Measurements from ENCODE around the gene WBP4.
"Not testable (repeated sequence)": the region's sequence is repeated elsewhere in the genome, so short reads cannot be mapped to it uniquely, and the experiment has no call there.

Gene WBP4

DNA sequence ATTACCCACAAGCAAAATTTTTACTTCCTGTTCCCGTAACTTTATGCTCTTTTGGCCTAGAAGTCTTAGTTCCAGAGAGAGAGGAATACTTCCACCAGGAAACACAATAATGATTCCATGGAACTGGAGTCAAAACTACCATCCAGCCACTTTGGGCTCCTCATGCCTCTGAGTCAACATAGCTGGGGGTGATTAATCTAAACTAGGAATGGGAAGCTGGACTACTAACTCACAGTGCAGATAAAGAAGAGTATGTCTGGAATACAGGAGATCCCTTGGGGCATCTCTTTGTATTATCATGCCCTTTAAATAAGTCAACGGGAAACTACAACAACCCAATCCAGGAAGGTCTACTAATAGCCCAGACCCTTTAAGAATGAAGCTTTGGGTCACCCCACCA, 33.3 kb upstream of the WBP4 start:
- Histone ChIP-seq H3K36me3 (ENCODE audit: control insufficient read depth, insufficient read depth, low read length) (no peaks in the 10 kb centered on the region), H3K27ac (ENCODE audit: low read depth, low read length) (no peak overlapping the region), H3K27me3 (ENCODE audit: control insufficient read depth, insufficient read depth, low read length) (no peaks in the 10 kb centered on the region), H3K9ac (ENCODE audit: low read length) (no peak overlapping the region), H3K4me1 (ENCODE audit: control insufficient read depth, insufficient read depth, low read length) (no peaks in the 10 kb centered on the region), H3K4me3 (ENCODE audit: low read length) (no peak overlapping the region)

DNA sequence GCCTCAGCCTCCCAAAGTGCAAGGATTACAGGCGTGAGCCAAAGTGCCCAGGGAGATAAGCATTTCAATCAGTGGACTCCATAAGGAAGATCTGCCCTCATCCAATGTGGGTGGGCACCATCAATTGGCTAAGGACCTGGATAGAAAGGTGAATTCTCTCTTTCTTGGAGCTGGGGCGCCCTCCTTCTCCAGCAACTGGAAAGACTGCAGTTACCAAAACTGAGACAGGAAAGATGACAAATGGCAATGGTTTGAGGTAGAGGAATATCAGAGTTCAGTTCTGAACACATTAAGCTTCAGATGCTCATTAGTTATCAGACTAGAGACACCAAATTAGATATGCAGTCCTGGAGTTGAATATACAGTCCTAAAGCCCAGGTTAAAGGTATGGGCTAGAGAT, 31.7 kb upstream of the WBP4 start:
- Histone ChIP-seq H3K4me3 (ENCODE audit: low read length) (no peak overlapping the region), H3K27me3 (ENCODE audit: control insufficient read depth, insufficient read depth, low read length) (no peaks in the 10 kb centered on the region), H3K27ac (ENCODE audit: low read depth, low read length) (no peak overlapping the region), H3K4me1 (ENCODE audit: control insufficient read depth, insufficient read depth, low read length) (no peaks in the 10 kb centered on the region), H3K9ac (ENCODE audit: low read length) (no peak overlapping the region), H3K36me3 (ENCODE audit: control insufficient read depth, insufficient read depth, low read length) (no peaks in the 10 kb centered on the region)

DNA sequence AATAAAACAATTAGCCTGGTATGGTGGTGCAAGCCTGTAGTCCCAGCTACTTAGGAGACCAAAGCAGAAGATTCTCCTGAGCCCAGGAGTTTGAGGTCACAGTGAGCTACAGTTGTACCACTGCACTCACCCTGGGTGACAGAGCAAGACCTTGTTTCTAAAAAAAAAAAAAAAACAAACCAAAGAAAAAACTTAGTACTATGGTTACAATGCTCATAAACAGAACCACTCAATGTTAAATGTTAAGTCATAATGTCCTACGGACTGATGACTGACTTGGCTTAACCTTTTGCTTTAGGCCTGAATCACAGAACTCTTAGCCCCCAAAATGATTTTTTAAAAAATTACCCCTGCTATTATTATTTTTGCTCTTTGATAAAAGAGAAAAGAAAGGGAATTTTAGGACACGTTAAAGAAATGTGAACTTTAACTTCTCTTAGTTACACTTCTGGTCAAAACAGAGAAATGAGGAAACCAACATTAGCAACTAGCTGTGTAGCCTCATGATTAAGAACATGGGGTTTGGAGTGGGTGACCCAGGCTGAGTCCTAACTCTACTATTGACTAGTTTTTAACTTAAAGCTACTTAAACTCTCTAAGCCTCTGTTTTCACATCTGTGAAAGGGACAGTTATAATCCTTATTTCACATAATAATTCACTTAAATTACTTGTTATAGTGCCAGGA, 28.5 kb upstream of the WBP4 start:
- Histone ChIP-seq H3K27me3 (ENCODE audit: control insufficient read depth, insufficient read depth, low read length) (no peaks in the 10 kb centered on the region), H3K27ac (ENCODE audit: low read depth, low read length) (no peak overlapping the region), H3K4me1 (ENCODE audit: control insufficient read depth, insufficient read depth, low read length) (no peaks in the 10 kb centered on the region), H3K36me3 (ENCODE audit: control insufficient read depth, insufficient read depth, low read length) (no peaks in the 10 kb centered on the region), H3K9ac (ENCODE audit: low read length) (no peak overlapping the region), H3K4me3 (ENCODE audit: low read length) (no peak overlapping the region)

DNA sequence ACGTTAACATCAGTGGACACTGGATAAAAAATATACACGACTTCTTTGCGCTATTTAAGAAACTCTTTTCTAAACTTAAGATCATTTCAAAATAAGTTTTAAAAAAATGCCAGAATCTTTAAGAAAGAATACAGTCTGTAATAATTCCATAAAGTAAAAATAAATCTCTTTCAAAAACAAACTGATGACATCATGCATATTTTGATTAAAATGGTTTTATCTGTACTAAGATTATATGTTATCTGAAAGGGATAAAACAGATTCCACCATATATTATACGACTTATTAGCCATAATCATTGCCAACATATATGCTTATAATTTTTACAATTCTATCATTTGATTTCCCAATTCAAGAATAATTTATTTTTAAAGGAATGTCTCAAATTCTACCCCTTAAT, 26.9 kb upstream of the WBP4 start:
- Histone ChIP-seq H3K4me3 (ENCODE audit: low read length) (no peak overlapping the region), H3K27ac (ENCODE audit: low read depth, low read length) (no peak overlapping the region), H3K27me3 (ENCODE audit: control insufficient read depth, insufficient read depth, low read length) (no peaks in the 10 kb centered on the region), H3K4me1 (ENCODE audit: control insufficient read depth, insufficient read depth, low read length) (no peaks in the 10 kb centered on the region), H3K36me3 (ENCODE audit: control insufficient read depth, insufficient read depth, low read length) (no peaks in the 10 kb centered on the region), H3K9ac (ENCODE audit: low read length) (no peak overlapping the region)

DNA sequence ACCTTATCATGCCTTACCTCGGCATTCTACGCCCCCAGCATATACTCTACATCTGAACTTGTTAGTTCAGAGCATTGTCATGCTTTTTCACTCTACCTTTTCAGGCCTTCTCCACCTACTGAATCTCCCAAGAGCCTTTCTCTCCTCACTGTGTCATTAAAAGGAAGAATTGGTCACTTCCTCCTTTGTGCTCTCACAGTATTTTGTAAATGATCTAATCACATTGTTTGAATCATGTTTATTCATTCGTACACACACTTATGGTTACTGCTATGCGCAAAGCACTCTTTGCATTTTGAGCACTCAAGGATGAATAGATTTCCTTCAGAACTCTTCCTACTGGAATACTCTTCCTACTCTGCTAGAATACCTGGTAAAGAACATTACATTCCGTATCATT, 26.4 kb upstream of the WBP4 start:
- Histone ChIP-seq H3K27me3 (ENCODE audit: control insufficient read depth, insufficient read depth, low read length) (no peaks in the 10 kb centered on the region), H3K9ac (ENCODE audit: low read length) (no peak overlapping the region), H3K27ac (ENCODE audit: low read depth, low read length) (no peak overlapping the region), H3K4me1 (ENCODE audit: control insufficient read depth, insufficient read depth, low read length) (no peaks in the 10 kb centered on the region), H3K4me3 (ENCODE audit: low read length) (no peak overlapping the region), H3K36me3 (ENCODE audit: control insufficient read depth, insufficient read depth, low read length) (no peaks in the 10 kb centered on the region)

DNA sequence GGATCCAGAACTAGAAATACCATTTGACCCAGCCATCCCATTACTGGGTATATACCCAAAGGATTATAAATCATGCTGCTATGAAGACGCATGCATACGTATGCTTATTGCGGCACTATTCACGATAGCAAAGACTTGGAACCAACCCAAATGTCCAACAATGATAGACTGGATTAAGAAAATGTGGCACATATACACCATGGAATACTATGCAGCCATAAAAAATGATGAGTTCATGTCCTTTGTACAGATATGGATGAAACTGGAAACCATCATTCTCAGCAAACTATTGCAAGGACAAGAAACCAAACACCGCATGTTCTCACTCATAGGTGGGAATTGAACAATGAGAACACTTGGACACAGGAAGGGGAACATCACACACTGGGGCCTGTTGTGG, 24.8 kb upstream of the WBP4 start:
- not testable (repeated sequence) for H3K27ac ChIP-seq (ENCODE audit: low read depth, low read length); H3K4me3 ChIP-seq (ENCODE audit: low read length); H3K27me3 ChIP-seq (ENCODE audit: control insufficient read depth, insufficient read depth, low read length); H3K9ac ChIP-seq (ENCODE audit: low read length); H3K36me3 ChIP-seq (ENCODE audit: control insufficient read depth, insufficient read depth, low read length); H3K4me1 ChIP-seq (ENCODE audit: control insufficient read depth, insufficient read depth, low read length)

DNA sequence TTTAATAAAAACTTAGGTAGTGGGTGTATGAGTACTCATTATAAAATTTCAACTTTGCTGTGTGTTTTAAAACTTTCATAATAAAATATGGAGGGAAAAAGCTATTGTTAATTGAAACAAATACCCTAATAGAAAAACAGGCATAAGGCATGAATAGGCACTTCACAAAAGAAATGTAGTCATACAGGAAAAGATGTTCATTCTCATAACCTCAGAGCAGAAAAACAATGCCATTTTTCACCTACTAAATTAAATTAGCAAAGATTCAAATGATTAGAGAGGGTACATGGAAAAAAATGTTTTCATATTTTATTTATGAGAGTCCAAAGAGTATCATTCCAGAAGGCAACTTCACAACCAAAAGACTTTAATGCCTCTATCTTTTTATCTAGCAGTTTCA, 21.6 kb upstream of the WBP4 start:
- Histone ChIP-seq H3K4me1 (ENCODE audit: control insufficient read depth, insufficient read depth, low read length) (no peaks in the 10 kb centered on the region), H3K9ac (ENCODE audit: low read length) (no peak overlapping the region), H3K36me3 (ENCODE audit: control insufficient read depth, insufficient read depth, low read length) (no peaks in the 10 kb centered on the region), H3K27ac (ENCODE audit: low read depth, low read length) (no peak overlapping the region), H3K27me3 (ENCODE audit: control insufficient read depth, insufficient read depth, low read length) (no peaks in the 10 kb centered on the region), H3K4me3 (ENCODE audit: low read length) (no peak overlapping the region)

DNA sequence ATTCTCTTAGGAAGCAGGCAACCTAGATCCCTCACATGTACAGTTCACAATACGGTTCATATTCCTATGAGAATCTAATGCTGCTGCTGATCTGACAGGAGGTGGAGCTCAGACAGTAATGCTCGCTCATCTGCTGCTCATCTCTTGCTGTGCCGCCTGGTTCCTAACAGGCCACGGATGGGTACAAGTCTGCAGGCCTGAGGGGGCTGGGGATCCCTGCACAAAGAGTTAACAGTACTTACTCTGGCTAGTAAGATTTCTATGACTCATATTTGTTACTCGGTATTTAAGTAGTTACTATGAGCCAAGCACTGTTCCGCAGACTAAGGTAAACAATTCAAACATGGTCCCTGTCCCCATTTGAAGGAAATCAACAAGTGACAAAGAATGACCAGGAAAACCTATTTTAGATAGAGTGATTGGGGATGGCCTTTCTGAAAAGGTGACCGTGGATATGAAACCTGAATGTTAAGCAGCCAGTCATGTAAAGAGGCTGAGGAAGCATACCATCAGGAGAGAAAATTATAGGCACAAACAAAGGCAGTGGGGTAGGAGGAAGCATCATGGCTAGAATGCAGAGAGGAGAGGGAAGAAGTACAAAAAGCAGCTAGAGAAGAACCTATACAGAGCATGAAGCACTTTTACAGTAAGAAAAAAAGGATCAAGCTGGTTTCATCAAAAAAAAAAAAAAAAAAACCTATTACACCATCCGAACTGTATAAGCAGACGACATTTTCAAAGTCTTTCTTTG, 20.6 kb upstream of the WBP4 start:
- Histone ChIP-seq H3K36me3 (ENCODE audit: control insufficient read depth, insufficient read depth, low read length) (no peaks in the 10 kb centered on the region), H3K27ac (ENCODE audit: low read depth, low read length) (no peak overlapping the region), H3K4me1 (ENCODE audit: control insufficient read depth, insufficient read depth, low read length) (no peaks in the 10 kb centered on the region), H3K9ac (ENCODE audit: low read length) (no peak overlapping the region), H3K4me3 (ENCODE audit: low read length) (no peak overlapping the region), H3K27me3 (ENCODE audit: control insufficient read depth, insufficient read depth, low read length) (no peaks in the 10 kb centered on the region)

DNA sequence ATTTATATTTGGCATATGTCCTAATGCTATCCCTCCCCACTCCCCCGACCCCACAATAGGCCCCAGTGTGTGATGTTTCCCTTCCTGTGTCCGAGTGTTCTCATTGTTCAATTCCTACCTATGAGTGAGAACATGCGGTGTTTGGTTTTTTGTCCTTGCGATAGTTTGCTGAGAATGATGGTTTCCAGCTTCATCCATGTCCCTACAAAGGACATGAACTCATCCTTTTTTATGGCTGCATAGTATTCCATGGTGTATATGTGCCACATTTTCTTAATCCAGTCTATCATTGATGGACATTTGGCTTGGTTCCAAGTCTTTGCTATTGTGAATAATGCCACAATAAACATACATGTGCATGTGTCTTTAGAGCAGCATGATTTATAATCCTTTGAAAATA, 18.9 kb upstream of the WBP4 start:
- H3K27me3 ChIP-seq (ENCODE audit: control insufficient read depth, insufficient read depth, low read length); H3K9ac ChIP-seq (ENCODE audit: low read length); H3K4me1 ChIP-seq (ENCODE audit: control insufficient read depth, insufficient read depth, low read length); H3K4me3 ChIP-seq (ENCODE audit: low read length); H3K36me3 ChIP-seq (ENCODE audit: control insufficient read depth, insufficient read depth, low read length); H3K27ac ChIP-seq (ENCODE audit: low read depth, low read length): not testable (repeated sequence)

DNA sequence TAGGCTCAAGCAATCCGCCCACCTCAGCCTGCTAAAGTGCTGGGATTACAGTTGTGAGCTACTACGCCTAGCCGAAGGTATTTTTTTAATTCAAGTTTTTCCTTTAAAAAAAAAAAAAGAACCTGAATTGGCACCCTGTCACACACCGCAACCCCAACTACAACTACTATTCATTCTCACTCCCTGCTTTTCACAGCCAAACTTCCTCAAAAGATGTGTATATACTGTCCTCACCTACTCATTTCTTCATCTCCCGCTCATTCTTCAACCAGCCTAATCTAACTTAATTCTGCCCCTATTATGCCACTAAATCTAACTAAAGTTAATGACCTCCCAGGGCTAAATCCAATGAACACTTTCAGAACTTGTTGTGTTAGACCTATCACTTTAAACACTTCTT, 12.7 kb upstream of the WBP4 start:
- Histone ChIP-seq H3K4me1 (ENCODE audit: control insufficient read depth, insufficient read depth, low read length) (peaks cover 2% of the 10 kb centered on the region), H3K9ac (ENCODE audit: low read length) (no peak overlapping the region), H3K27ac (ENCODE audit: low read depth, low read length) (no peak overlapping the region), H3K4me3 (ENCODE audit: low read length) (no peak overlapping the region), H3K27me3 (ENCODE audit: control insufficient read depth, insufficient read depth, low read length) (no peaks in the 10 kb centered on the region), H3K36me3 (ENCODE audit: control insufficient read depth, insufficient read depth, low read length) (no peaks in the 10 kb centered on the region)

DNA sequence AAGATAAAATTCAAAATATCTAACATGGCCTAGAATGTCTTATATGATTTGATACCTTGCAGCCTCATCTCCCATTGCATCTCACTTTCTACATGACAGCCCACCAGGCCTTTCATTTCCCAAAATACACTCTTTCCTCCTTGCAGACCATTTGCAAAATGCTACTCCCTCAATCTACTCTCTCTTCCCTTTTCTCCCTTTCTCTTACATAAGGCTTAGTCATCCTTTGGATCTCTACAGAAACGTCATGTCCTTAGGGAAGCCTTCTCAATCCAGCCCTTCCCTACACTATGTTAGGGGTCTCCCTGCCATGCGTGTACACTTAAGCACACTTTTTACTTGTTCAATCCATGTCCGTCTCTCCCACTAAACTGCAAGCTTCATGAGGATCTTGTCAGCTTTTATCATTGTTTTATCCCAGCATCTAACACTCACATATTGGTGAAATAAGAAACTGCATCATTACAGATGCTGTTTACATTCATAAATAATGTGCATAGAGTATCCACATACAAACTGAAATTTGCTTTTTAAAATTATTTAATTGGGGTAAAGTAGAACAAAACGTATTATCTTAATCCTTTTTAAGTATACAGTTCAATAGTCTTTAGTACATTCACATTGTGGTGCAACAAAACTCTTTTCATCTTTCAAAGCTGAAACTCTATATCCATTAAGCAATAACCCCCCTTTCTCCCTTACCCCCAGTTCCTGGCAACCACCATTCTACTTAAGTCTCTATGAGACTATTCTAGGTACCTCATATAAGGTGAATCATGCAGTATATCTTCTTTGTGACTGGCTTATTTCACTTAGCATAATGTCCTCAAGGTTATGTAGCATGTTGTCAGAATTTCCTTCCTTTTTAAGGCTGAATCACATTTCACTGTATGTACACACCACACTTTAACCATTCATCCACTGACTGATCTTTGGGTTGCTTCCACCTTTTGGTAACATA, 11.5 kb upstream of the WBP4 start:
- H3K36me3 ChIP-seq (ENCODE audit: control insufficient read depth, insufficient read depth, low read length), result no peaks in the 10 kb centered on the region
- H3K9ac ChIP-seq (ENCODE audit: low read length), result no peak overlapping the region
- H3K27me3 ChIP-seq (ENCODE audit: control insufficient read depth, insufficient read depth, low read length), result no peaks in the 10 kb centered on the region
- no peak overlapping the region for H3K27ac ChIP-seq (ENCODE audit: low read depth, low read length)
- H3K4me1 ChIP-seq (ENCODE audit: control insufficient read depth, insufficient read depth, low read length), result peaks cover 9% of the 10 kb centered on the region
- no peak overlapping the region for H3K4me3 ChIP-seq (ENCODE audit: low read length)

DNA sequence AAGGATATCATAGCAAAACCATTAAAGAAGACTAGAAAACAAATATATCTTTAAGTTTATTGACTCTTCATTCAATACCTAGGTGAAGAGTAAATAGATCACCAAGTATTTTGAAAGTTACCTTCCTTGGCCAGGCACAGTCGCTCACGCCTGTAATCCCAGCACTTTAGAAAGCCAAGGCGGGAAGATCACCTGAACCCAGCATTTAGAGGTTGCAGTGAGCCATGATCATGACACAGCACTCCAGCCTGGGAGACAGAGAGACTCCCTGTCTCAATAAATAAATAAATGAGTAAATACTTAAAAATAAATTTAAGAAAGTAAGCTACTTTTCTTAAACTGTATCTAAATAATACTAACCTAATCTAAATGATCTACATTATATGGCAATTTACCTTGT, 8.9 kb upstream of the WBP4 start:
- Histone ChIP-seq H3K36me3 (ENCODE audit: control insufficient read depth, insufficient read depth, low read length) (no peaks in the 10 kb centered on the region), H3K27ac (ENCODE audit: low read depth, low read length) (peak overlapping the region; percentile 36), H3K27me3 (ENCODE audit: control insufficient read depth, insufficient read depth, low read length) (no peaks in the 10 kb centered on the region), H3K4me1 (ENCODE audit: control insufficient read depth, insufficient read depth, low read length) (peaks cover 11% of the 10 kb centered on the region), H3K9ac (ENCODE audit: low read length) (no peak overlapping the region), H3K4me3 (ENCODE audit: low read length) (no peak overlapping the region)
